ENCODE measurements around the gene HDDC2. TPM values are rescaled to one million over a fixed set of nuclear protein-coding genes. Genes with fewer than 3 reads are reported as not detected.

HDDC2 gene
- total RNA-seq, 1 experiment from 2014 or later = 195 TPM

DNA sequence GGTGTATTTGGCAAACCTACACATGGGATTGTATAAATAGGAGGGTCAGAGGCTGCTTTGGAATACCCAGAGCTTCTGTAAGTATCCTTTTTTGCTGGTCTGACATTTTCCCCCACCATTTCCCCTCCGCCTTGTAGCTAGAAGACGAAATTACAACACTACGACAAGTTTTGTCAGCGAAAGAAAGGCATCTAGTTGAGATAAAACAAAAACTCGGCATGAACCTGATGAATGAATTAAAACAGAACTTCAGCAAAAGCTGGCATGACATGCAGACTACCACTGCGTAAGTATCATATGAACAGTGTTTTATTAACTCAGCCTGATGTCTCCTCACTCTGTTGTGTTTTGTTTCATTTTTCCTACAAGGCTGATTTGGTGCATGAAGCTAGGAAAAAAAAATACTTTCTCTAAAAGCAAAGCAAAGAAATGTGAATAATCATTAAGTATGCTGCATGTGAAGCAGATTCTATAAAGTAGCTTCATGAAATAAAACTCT lies 72.7 kb downstream of the HDDC2 start:
- in situ Hi-C loops (cut with HindIII; ENCODE audit: low pct_unique_long_range_greater_than_20kb, low sequenced_read_pairs) = no loop called here
- DNase-seq (ENCODE audit: low read depth, low spot score) = no peak

DNA sequence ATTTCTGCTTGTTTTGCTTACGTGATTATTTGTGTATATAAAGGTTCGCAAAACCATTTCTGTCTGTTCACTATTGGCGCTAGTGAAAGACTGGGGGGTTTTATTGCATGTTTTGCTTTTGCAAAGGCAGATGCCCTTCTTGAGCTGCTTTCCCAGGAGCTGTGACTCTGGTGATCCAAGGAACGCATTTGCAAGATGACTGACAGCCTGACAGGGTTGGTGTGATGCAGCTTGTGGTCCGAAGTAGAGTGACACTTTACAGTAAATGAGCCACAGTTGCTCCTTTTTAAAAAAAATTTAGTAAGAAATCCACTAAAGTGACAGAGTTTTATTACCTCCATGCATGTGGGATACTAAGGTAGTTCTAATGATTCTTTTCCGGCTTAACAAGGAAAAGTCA lies 74.5 kb downstream of the HDDC2 start:
- in situ Hi-C loops (cut with HindIII; ENCODE audit: low pct_unique_long_range_greater_than_20kb, low sequenced_read_pairs) = no loop called here
- DNase-seq (ENCODE audit: low read depth, low spot score) = no peak

Other genes starting within 250 kb of the HDDC2 start
- gene TPD52L1, start 148.2 kb downstream of the HDDC2 start, total RNA-seq (2014; rRNA removed; shearing (Covaris generic)) = 53.6 and 54.5 TPM in 2 replicates